SH-SY5Y (cell line): Measurements from ENCODE around the gene SDK1.

ENCODE experiments used
- GATA2 ChIP-seq: IDR thresholded peaks from 2 replicates; pipeline ENCODE4 v1.6.1; 2011; ENCODE audit warnings: mild to moderate bottlenecking, low read depth, low read length
- GATA3 ChIP-seq: IDR thresholded peaks from 2 replicates; pipeline ENCODE4 v1.6.1; 2011; ENCODE audit warnings: low read depth, mild to moderate bottlenecking, low read length, moderate library complexity

Gene SDK1

GRCh38 chr7:4202954-4203353 is 901.9 kb downstream of the SDK1 start:
- TF ChIP-seq GATA2 (no peak), GATA3 (no peak)

- no peak for TF ChIP-seq GATA2
- TF ChIP-seq GATA3, result no peak
Measured at GRCh38 chr7:4203626-4204512, 902.8 kb downstream of the SDK1 start.

GRCh38 chr7:4204513-4205165 is 903.6 kb downstream of the SDK1 start:
- TF ChIP-seq GATA3 (no peak), GATA2 (no peak)

- TF ChIP-seq GATA2 (no peak), GATA3 (no peak)
Measured at GRCh38 chr7:4205828-4206227, 904.8 kb downstream of the SDK1 start.

- TF ChIP-seq GATA3 (no peak), GATA2 (no peak)
Measured at GRCh38 chr7:4207011-4207410, 906.0 kb downstream of the SDK1 start.

GRCh38 chr7:4208086-4208485 is 907.0 kb downstream of the SDK1 start:
- TF ChIP-seq GATA3 (no peak), GATA2 (no peak)

GRCh38 chr7:4208586-4208985 is 907.5 kb downstream of the SDK1 start:
- TF ChIP-seq GATA3 (no peak), GATA2 (no peak)

- no peak for TF ChIP-seq GATA3
- no peak for TF ChIP-seq GATA2
Measured at GRCh38 chr7:4209126-4209525, 908.1 kb downstream of the SDK1 start.

GRCh38 chr7:4209966-4210365 is 908.9 kb downstream of the SDK1 start:
- TF ChIP-seq GATA2 (no peak), GATA3 (no peak)

- TF ChIP-seq GATA3 (no peak), GATA2 (no peak)
Measured at GRCh38 chr7:4210821-4211220, 909.8 kb downstream of the SDK1 start.

- TF ChIP-seq GATA2 (no peak), GATA3 (no peak)
Measured at GRCh38 chr7:4211261-4211660, 910.2 kb downstream of the SDK1 start.

- TF ChIP-seq GATA2 (no peak), GATA3 (no peak)
Measured at GRCh38 chr7:4212376-4212775, 911.3 kb downstream of the SDK1 start.

GRCh38 chr7:4214291-4215155 is 913.5 kb downstream of the SDK1 start:
- TF ChIP-seq GATA3 (no peak), GATA2 (no peak)

GRCh38 chr7:4215176-4215720 is 914.2 kb downstream of the SDK1 start:
- TF ChIP-seq GATA3 (no peak), GATA2 (no peak)
